Naive B cell (primary cell): ENCODE data around the gene CYFIP1. TPM values are rescaled to one million over a fixed set of nuclear protein-coding genes. Genes with fewer than 3 reads are reported as not detected.

ENCODE experiments used
- ATAC-seq, 2 donors: fragments of 150-1000 bp; cut with Tn5 transposase; 2 replicates each; pipeline ENCODE4 v1.10.0; 2021; ENCODE audit warnings: low read depth in 2 of 2, mild to moderate bottlenecking in 2 of 2, moderate library complexity in 2 of 2
- DNase-seq: peaks from one replicate; pipeline ENCODE4 v3.0.0; 2022
- H3K27ac Mint-ChIP-seq, 6 donors: one replicate each; pipeline ENCODE4 v1.8.0; 2020 to 2022; ENCODE audit warnings: mild to moderate bottlenecking in 6 of 6, mixed read lengths in 6 of 6, moderate library complexity in 5 of 6, inconsistent platforms in 2 of 6
- H3K27me3 Mint-ChIP-seq, 3 donors: one replicate each; pipeline ENCODE4 v1.8.0; 2021 to 2022; ENCODE audit warnings: mixed read lengths in 3 of 3, mild to moderate bottlenecking in 1 of 3
- H3K36me3 Mint-ChIP-seq, 2 donors: one replicate each; pipeline ENCODE4 v1.8.0; 2020 to 2022; ENCODE audit warnings: mixed read lengths in 2 of 2, inconsistent platforms in 1 of 2, mild to moderate bottlenecking in 1 of 2
- H3K4me1 Mint-ChIP-seq, 3 donors: one replicate each; pipeline ENCODE4 v1.8.0; 2020 to 2022; ENCODE audit warnings: mixed read lengths in 3 of 3, inconsistent platforms in 1 of 3, mild to moderate bottlenecking in 1 of 3, moderate library complexity in 1 of 3
- H3K4me3 Mint-ChIP-seq, 8 donors: one replicate each; pipeline ENCODE4 v1.8.0; 2020 to 2022; ENCODE audit warnings: mild to moderate bottlenecking in 8 of 8, mixed read lengths in 8 of 8, moderate library complexity in 8 of 8, inconsistent platforms in 2 of 8
- H3K9me3 Mint-ChIP-seq, 7 donors: one replicate each; pipeline ENCODE4 v1.8.0; 2020 to 2022; ENCODE audit warnings: mixed read lengths in 7 of 7, mild to moderate bottlenecking in 5 of 7, inconsistent platforms in 2 of 7, moderate library complexity in 1 of 7
- polyA plus RNA-seq, 6 donors: library from polyadenylated mRNA; unstranded; fragments of 300-500 nt; fragmentation: Illumina TruSeq; gene quantifications; one replicate each; pipeline ENCODE4 v1.2.3, GENCODE V29; 2021; ENCODE audit warnings: low read depth in 6 of 6

The CYFIP1 gene
- polyA plus RNA-seq, 6 donors from 2014 or later = 0.56 to 2.1 (median 0.86) TPM; not detected in 1

- no peak overlapping the region for H3K4me3 Mint-ChIP-seq
Observed at GRCh38 chr15:22951381-22952280, 28.5 kb downstream of the CYFIP1 start.

GRCh38 chr15:22951031-22951380, 29.2 kb downstream of the CYFIP1 start:
- H3K27ac Mint-ChIP-seq = no peak overlapping the region

More at GRCh38 chr15:22951381-22952280, 28.5 kb downstream of the CYFIP1 start:
- Mint-ChIP-seq H3K9me3 (no peaks in the 10 kb centered on the region), H3K27me3 (peaks cover 7 to 35% (median 14%) of the 10 kb centered on the region in 3 donors), H3K36me3 (no peaks in the 10 kb centered on the region), H3K4me1 (peaks cover 11 to 15% (median 12%) of the 10 kb centered on the region in 3 donors), H3K27ac (no peak overlapping the region)
- DNase-seq (no peak), ATAC-seq (no peak)

GRCh38 chr15:22950256-22950990, 29.7 kb downstream of the CYFIP1 start:
- no peak for DNase-seq
- Mint-ChIP-seq H3K4me3 (peak overlapping the region in 1 of 8 donors; percentile 40), H3K27ac (peak overlapping the region in 1 of 6 donors; percentile 52), H3K9me3 (peaks cover 0 to 2% (median 0%) of the 10 kb centered on the region in 7 donors), H3K27me3 (peaks cover 7 to 35% (median 7%) of the 10 kb centered on the region in 3 donors), H3K4me1 (peaks cover 11 to 15% (median 12%) of the 10 kb centered on the region in 3 donors), H3K36me3 (no peaks in the 10 kb centered on the region)
- ATAC-seq = no peak

More at GRCh38 chr15:22951031-22951380, 29.2 kb downstream of the CYFIP1 start:
- Mint-ChIP-seq H3K36me3 (no peaks in the 10 kb centered on the region), H3K27me3 (peaks cover 7 to 35% (median 9%) of the 10 kb centered on the region in 3 donors), H3K9me3 (peaks cover 0 to 2% (median 0%) of the 10 kb centered on the region in 7 donors), H3K4me1 (peaks cover 11 to 15% (median 12%) of the 10 kb centered on the region in 3 donors), H3K4me3 (no peak overlapping the region)
- no peak for DNase-seq
- no peak for ATAC-seq

DNA sequence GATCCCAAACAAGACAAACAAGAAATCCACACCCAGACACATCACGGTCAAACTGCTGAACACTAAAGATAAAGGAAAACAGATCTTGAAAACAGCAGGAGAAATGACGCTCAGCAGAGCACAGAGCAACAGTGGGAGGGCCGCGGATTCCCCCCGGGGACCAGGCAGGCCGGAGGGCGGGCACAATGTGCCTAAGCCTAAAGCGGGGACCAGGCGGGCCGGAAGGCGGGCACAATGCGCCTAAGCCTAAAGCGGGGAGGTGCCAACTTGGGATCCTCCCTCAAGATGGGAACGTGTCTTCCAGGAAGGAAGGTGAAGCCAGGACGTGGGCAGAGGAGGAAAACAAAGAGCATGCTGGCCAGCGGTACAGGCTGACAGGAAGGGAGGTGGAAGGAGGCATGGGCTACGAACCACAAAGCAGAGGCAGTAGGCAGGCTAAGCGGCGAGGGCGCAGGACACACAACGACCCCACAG, 31.1 kb downstream of the CYFIP1 start:
- peak overlapping the region; percentile 46 to 93 (median 80) for H3K4me3 Mint-ChIP-seq
- peaks cover 0 to 2% (median 0%) of the 10 kb centered on the region in 7 donors for H3K9me3 Mint-ChIP-seq
- H3K27ac Mint-ChIP-seq = peak overlapping the region in 3 of 6 donors; percentile 32 to 50 (median 43)
- peak in 1 of 2 donors; percentile 82 for ATAC-seq
- DNase-seq = peak; percentile 16
- H3K27me3 Mint-ChIP-seq = peaks cover 7 to 35% (median 7%) of the 10 kb centered on the region in 3 donors
- H3K36me3 Mint-ChIP-seq = no peaks in the 10 kb centered on the region
- peaks cover 11 to 15% (median 12%) of the 10 kb centered on the region in 3 donors for H3K4me1 Mint-ChIP-seq

DNA sequence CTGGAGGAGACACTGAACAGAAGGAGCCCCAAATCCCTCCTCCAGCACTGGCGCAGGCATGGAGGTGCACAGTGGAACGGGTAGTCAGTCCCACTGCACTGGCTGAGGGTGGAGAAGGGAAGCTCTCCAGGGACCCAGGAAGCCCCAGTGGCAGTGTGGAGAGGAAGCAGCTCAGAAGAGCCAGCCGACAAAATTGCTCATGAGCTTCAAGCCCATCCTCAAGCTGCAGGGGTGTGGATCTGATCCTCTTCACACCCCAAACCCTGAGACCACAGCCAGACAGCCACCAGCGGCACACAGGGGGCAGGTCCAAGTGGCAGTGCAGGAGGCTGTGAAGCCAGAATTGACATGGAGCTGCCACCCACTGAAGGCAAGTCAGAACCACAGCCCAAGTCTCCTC, 32.1 kb downstream of the CYFIP1 start:
- peaks cover 0 to 2% (median 0%) of the 10 kb centered on the region in 7 donors for H3K9me3 Mint-ChIP-seq
- H3K4me3 Mint-ChIP-seq = peak overlapping the region in 3 of 8 donors; percentile 73 to 82 (median 78)
- peaks cover 11 to 15% (median 12%) of the 10 kb centered on the region in 3 donors for H3K4me1 Mint-ChIP-seq
- H3K27ac Mint-ChIP-seq = peak overlapping the region in 1 of 6 donors; percentile 37
- ATAC-seq (no peak), DNase-seq (no peak)
- peaks cover 7 to 31% (median 7%) of the 10 kb centered on the region in 3 donors for H3K27me3 Mint-ChIP-seq
- H3K36me3 Mint-ChIP-seq = no peaks in the 10 kb centered on the region

GRCh38 chr15:22947101-22948000, 32.8 kb downstream of the CYFIP1 start:
- Mint-ChIP-seq H3K36me3 (no peaks in the 10 kb centered on the region), H3K4me1 (peaks cover 11 to 15% (median 12%) of the 10 kb centered on the region in 3 donors), H3K4me3 (peak overlapping the region in 2 of 8 donors; percentile 32 to 33), H3K27ac (peak overlapping the region in 1 of 6 donors; percentile 37), H3K9me3 (peaks cover 0 to 2% (median 0%) of the 10 kb centered on the region in 7 donors), H3K27me3 (peaks cover 7 to 28% (median 7%) of the 10 kb centered on the region in 3 donors)
- ATAC-seq (no peak), DNase-seq (no peak)

- H3K27me3 Mint-ChIP-seq = peaks cover 7 to 25% (median 7%) of the 10 kb centered on the region in 3 donors
- no peaks in the 10 kb centered on the region for H3K36me3 Mint-ChIP-seq
- peaks cover 0 to 2% (median 0%) of the 10 kb centered on the region in 7 donors for H3K9me3 Mint-ChIP-seq
- no peak overlapping the region for H3K4me3 Mint-ChIP-seq
- DNase-seq = no peak
- ATAC-seq = no peak
- H3K4me1 Mint-ChIP-seq = peaks cover 11 to 15% (median 12%) of the 10 kb centered on the region in 3 donors
- H3K27ac Mint-ChIP-seq = no peak overlapping the region
Observed at GRCh38 chr15:22945071-22945470, 35.1 kb downstream of the CYFIP1 start.

- H3K27me3 Mint-ChIP-seq = peaks cover 7 to 25% (median 7%) of the 10 kb centered on the region in 3 donors
- DNase-seq (no peak), ATAC-seq (no peak)
- H3K9me3 Mint-ChIP-seq = peaks cover 0 to 2% (median 0%) of the 10 kb centered on the region in 7 donors
- no peak overlapping the region for H3K27ac Mint-ChIP-seq
- H3K36me3 Mint-ChIP-seq = no peaks in the 10 kb centered on the region
- H3K4me1 Mint-ChIP-seq = peaks cover 11 to 15% (median 12%) of the 10 kb centered on the region in 3 donors
- H3K4me3 Mint-ChIP-seq = no peak overlapping the region
Observed at GRCh38 chr15:22944651-22945050, 35.5 kb downstream of the CYFIP1 start.

DNA sequence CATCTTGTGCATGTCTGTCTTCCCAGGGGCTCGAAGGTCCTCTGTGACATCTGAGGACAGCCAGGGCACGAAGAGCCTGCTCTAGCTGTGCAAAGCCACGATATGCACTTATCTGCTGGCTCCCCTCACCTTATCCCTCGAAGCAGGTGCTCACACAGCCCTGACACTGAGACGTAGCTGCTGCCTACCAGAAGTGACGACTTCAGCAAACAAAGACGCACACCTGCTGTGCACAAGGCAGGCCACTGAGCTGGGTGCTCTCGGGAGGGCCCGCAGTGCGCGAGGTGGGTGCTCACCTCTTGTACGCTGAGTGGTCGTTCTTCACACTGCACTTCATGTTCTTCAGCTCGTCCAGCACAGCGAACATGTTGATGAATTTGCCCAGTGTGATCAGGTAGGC, 37.3 kb downstream of the CYFIP1 start:
- no peak for ATAC-seq
- Mint-ChIP-seq H3K4me1 (peaks cover 0 to 3% (median 0%) of the 10 kb centered on the region in 3 donors), H3K27ac (no peak overlapping the region), H3K4me3 (no peak overlapping the region), H3K36me3 (no peaks in the 10 kb centered on the region), H3K27me3 (peaks cover 0 to 12% (median 0%) of the 10 kb centered on the region in 3 donors), H3K9me3 (peaks cover 0 to 2% (median 0%) of the 10 kb centered on the region in 7 donors)
- DNase-seq = no peak

GRCh38 chr15:22942306-22942855, 37.8 kb downstream of the CYFIP1 start:
- Mint-ChIP-seq H3K4me1 (no peaks in the 10 kb centered on the region), H3K36me3 (no peaks in the 10 kb centered on the region), H3K4me3 (no peak overlapping the region), H3K9me3 (peaks cover 0 to 2% (median 0%) of the 10 kb centered on the region in 7 donors), H3K27ac (no peak overlapping the region), H3K27me3 (peaks cover 0 to 8% (median 0%) of the 10 kb centered on the region in 3 donors)
- DNase-seq (no peak), ATAC-seq (no peak)

DNA sequence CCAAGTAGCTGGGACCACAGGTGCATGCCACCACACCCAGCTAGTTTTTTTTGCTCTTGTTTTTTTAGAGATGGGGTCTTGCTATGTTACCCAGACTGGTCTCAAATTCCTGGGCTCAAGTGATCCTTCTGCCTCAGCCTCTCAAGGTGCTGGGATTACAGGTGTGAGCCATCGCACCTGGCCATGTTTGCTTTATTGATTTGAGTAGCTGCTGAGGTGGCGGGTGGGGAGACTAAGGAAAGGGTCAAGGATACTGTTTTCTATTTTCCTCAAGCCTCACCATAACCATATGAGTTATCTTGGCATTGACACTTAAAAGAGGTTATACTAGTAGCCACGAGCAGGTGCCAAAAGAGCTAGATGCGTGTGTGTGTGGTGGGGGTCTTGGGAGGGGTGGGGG, 39.0 kb downstream of the CYFIP1 start:
- ATAC-seq (no peak), DNase-seq (no peak)
- peak overlapping the region in 1 of 6 donors; percentile 37 for H3K27ac Mint-ChIP-seq
- H3K27me3 Mint-ChIP-seq = no peaks in the 10 kb centered on the region
- no peaks in the 10 kb centered on the region for H3K9me3 Mint-ChIP-seq
- peaks cover 10 to 12% (median 10%) of the 10 kb centered on the region in 3 donors for H3K4me1 Mint-ChIP-seq
- peak overlapping the region in 1 of 8 donors; percentile 20 for H3K4me3 Mint-ChIP-seq
- no peaks in the 10 kb centered on the region for H3K36me3 Mint-ChIP-seq

DNA sequence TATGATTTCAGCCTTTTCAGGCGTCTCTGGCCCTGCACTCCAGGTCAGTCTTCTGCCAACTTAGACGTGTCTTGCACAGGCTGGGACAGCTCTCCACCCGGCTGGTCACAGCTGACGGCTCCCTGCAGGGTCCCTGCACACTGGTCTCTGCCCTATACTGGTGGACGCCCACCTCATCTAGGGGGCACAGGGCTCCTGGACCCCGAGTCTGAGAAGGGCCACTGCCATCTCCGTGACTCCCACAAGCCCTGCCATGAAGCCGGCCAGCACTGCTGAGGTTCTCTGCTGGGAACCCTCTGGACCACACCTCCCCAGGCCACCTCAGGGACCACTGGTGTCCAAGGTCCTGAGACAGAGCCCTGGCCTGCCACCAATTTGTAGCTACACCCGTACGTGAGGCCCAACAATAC, 40.5 kb downstream of the CYFIP1 start:
- ATAC-seq = no peak
- no peaks in the 10 kb centered on the region for H3K27me3 Mint-ChIP-seq
- H3K36me3 Mint-ChIP-seq = no peaks in the 10 kb centered on the region
- H3K4me1 Mint-ChIP-seq = peaks cover 13 to 17% (median 17%) of the 10 kb centered on the region in 3 donors
- peak overlapping the region in 1 of 6 donors; percentile 2 for H3K27ac Mint-ChIP-seq
- H3K4me3 Mint-ChIP-seq = no peak overlapping the region
- H3K9me3 Mint-ChIP-seq = no peaks in the 10 kb centered on the region
- no peak for DNase-seq
